SK-N-SH (cell line): Measurements from ENCODE around the gene CDH2. TPM values are rescaled to one million over a fixed set of nuclear protein-coding genes. Genes with fewer than 3 reads are reported as not detected.

ENCODE experiments used
- CTCF ChIA-PET: fragments of 300-600, 350-600 bp; formaldehyde crosslinking; extraction: SDS; loops from one replicate; lab custom pipeline; 2021; lab: Yijun Ruan, JAX
- POLR2A ChIA-PET: fragments of 350-600 bp; sonication (Branson Sonifier 250); formaldehyde crosslinking; extraction: SDS; loops from one replicate; lab custom pipeline; 2020; ENCODE audit warnings: antibody characterized with exemption, inconsistent platforms; lab: Yijun Ruan, JAX
- DNase-seq: peaks from one replicate; pipeline ENCODE4 v3.0.0; 2012
- H2AFZ ChIP-seq: fragments of 200-600 bp; sonication (generic); 2 replicates; pipeline ENCODE4 v1.8.1; 2016; ENCODE audit warnings: antibody characterized with exemption, mild to moderate bottlenecking, low read depth
- H3F3A ChIP-seq: fragments of 200-600 bp; sonication (generic); replicated peaks from 2 replicates; pipeline ENCODE3; 2016; ENCODE audit warnings: antibody characterized with exemption, mild to moderate bottlenecking; ENCODE audit not compliant: insufficient read depth
- H3K27ac ChIP-seq, 2 experiments: fragments of 200-500 bp in 1 of 2; fragments of 200-600 bp in 1 of 2; sonication (Bioruptor generic) in 1 of 2; sonication (generic), shearing (Covaris generic) in 1 of 2; 2 replicates each; pipeline versions ENCODE4 v1.5.1 to v1.6.1; 2014 to 2016; ENCODE audit warnings: low read depth in 2 of 2, inconsistent platforms in 1 of 2, low read length in 1 of 2, mild to moderate bottlenecking in 1 of 2, mixed read lengths in 1 of 2
- H3K27me3 ChIP-seq: fragments of 200-600 bp; sonication (generic), shearing (Covaris generic); 2 replicates; pipeline ENCODE4 v1.6.1; 2016; ENCODE audit warnings: mixed run types; ENCODE audit not compliant: insufficient read depth
- H3K36me3 ChIP-seq, 2 experiments: fragments of 200-500 bp in 1 of 2; fragments of 200-600 bp in 1 of 2; sonication (Bioruptor generic) in 1 of 2; sonication (generic) in 1 of 2; replicated peaks in 1 of 2; 2 replicates each; pipeline versions ENCODE3 to v1.5.1; 2014 to 2016; ENCODE audit warnings: low read length in 1 of 2, mild to moderate bottlenecking in 1 of 2; ENCODE audit not compliant: insufficient read depth in 2 of 2, control insufficient read depth in 1 of 2
- H3K4me1 ChIP-seq, 2 experiments: fragments of 200-500 bp in 1 of 2; fragments of 200-600 bp in 1 of 2; sonication (Bioruptor generic) in 1 of 2; sonication (generic), shearing (Covaris generic) in 1 of 2; 2 replicates each; pipeline versions ENCODE4 v1.5.1 to v1.6.1; 2014 to 2016; ENCODE audit warnings: low read depth in 1 of 2, low read length in 1 of 2, mixed run types in 1 of 2; ENCODE audit not compliant: insufficient read depth in 2 of 2, control insufficient read depth in 1 of 2
- H3K4me2 ChIP-seq: fragments of 200-600 bp; sonication (generic), shearing (Covaris generic); 2 replicates; pipeline ENCODE4 v1.6.1; 2017; ENCODE audit warnings: mixed run types
- H3K4me3 ChIP-seq, 2 experiments: fragments of 200-500 bp in 1 of 2; fragments of 200-600 bp in 1 of 2; sonication (Bioruptor generic) in 1 of 2; sonication (generic), shearing (Covaris generic) in 1 of 2; 2 replicates each; pipeline versions ENCODE4 v1.5.1 to v1.8.1; 2014 to 2016; ENCODE audit warnings: low read depth in 2 of 2, inconsistent platforms in 1 of 2, low read length in 1 of 2, mild to moderate bottlenecking in 1 of 2, mixed read lengths in 1 of 2, moderate library complexity in 1 of 2
- H3K79me2 ChIP-seq: fragments of 200-600 bp; sonication (generic); 2 replicates; pipeline ENCODE4 v1.8.1; 2017; ENCODE audit warnings: mild to moderate bottlenecking; ENCODE audit not compliant: insufficient read depth
- H3K9ac ChIP-seq: fragments of 200-600 bp; sonication (generic); 2 replicates; pipeline ENCODE4 v1.6.1; 2017; ENCODE audit warnings: mixed run types
- H3K9me2 ChIP-seq: fragments of 200-600 bp; sonication (generic); 2 replicates; pipeline ENCODE4 v1.6.1; 2017; ENCODE audit warnings: mixed run types
- H3K9me3 ChIP-seq: fragments of 200-600 bp; sonication (generic); 2 replicates; pipeline ENCODE4 v1.6.1; 2017; ENCODE audit warnings: mixed run types, mild to moderate bottlenecking, moderate library complexity
- H4K20me1 ChIP-seq: fragments of 200-600 bp; sonication (generic); 2 replicates; pipeline ENCODE4 v1.6.1; 2017; ENCODE audit warnings: mild to moderate bottlenecking, mixed run types; ENCODE audit not compliant: insufficient read depth
- CHD2 ChIP-seq: fragments of 150-350 bp; IDR thresholded peaks from 2 replicates; pipeline ENCODE4 v1.6.1; 2018; ENCODE audit warnings: low read length; ENCODE audit not compliant: partially characterized antibody
- ELF1 ChIP-seq: IDR thresholded peaks from 2 replicates; pipeline ENCODE4 v1.4.0; 2012
- EP300 ChIP-seq, 2 experiments: IDR thresholded peaks; 2 replicates each; pipeline versions ENCODE4 v1.4.0 to v1.6.1; 2012; ENCODE audit warnings: borderline replicate concordance in 1 of 2, low read depth in 1 of 2, low read length in 1 of 2
- MEF2A ChIP-seq: IDR thresholded peaks from 2 replicates; pipeline ENCODE4 v1.4.0; 2012; ENCODE audit warnings: low read depth, borderline replicate concordance
- MXI1 ChIP-seq: IDR thresholded peaks from 2 replicates; pipeline ENCODE4 v1.6.1; 2012; ENCODE audit warnings: mild to moderate bottlenecking, low read depth, low read length, improper control_type of control experiment
- POLR2AphosphoS5 ChIP-seq: IDR thresholded peaks from 2 replicates; pipeline ENCODE4 v1.6.1; 2012; ENCODE audit warnings: low read depth, low read length
- RAD21 ChIP-seq: IDR thresholded peaks from 2 replicates; pipeline ENCODE4 v1.6.1; 2012; ENCODE audit warnings: mild to moderate bottlenecking, low read length
- RXRA ChIP-seq: IDR thresholded peaks from 2 replicates; pipeline ENCODE4 v1.4.0; 2012; ENCODE audit warnings: low read depth, mild to moderate bottlenecking, borderline replicate concordance
- TCF12 ChIP-seq: IDR thresholded peaks from 2 replicates; pipeline ENCODE4 v1.4.0; 2012
- WGBS: methylation state at CpG from one replicate; pipeline ENCODE4 v1.1.6; 2017; ENCODE audit warnings: low lambda C conversion rate; 5-methylcytosine and 5-hydroxymethylcytosine counted together
- polyA plus RNA-seq, 3 experiments: library from polyadenylated mRNA; depleted of rRNA; stranded (reverse); fragments of >200 nt; gene quantifications; 2 replicates each; pipeline ENCODE4 v1.2.3, GENCODE V29; 2012
- TF ChIP-seq, protein P1 (sequence below): fragments of 200-600 bp; sonication (generic); IDR thresholded peaks from 2 replicates; pipeline ENCODE4 v1.6.1; 2017; ENCODE audit warnings: antibody characterized with exemption, mild to moderate bottlenecking, moderate library complexity
- TF ChIP-seq, protein P2 (sequence below): IDR thresholded peaks from 2 replicates; pipeline ENCODE4 v1.6.1; 2012; ENCODE audit warnings: mild to moderate bottlenecking, low read depth, low read length, moderate library complexity
- TF ChIP-seq, protein P3 (sequence below): fragments of 150-350 bp; IDR thresholded peaks from 2 replicates; pipeline ENCODE4 v1.6.1; 2016; ENCODE audit warnings: mild to moderate bottlenecking, low read depth, low read length
- TF ChIP-seq, protein P4 (sequence below): IDR thresholded peaks from 2 replicates; pipeline ENCODE4 v1.4.0; 2012; ENCODE audit warnings: low read depth
- TF ChIP-seq, protein P5 (sequence below): IDR thresholded peaks from 2 replicates; pipeline ENCODE4; 2012
- TF ChIP-seq, protein P6 (sequence below): fragments of 150-350 bp; IDR thresholded peaks from 2 replicates; pipeline ENCODE4 v1.6.1; 2017; ENCODE audit warnings: antibody characterized with exemption, low read length, low read depth, borderline replicate concordance
- TF ChIP-seq, protein P7 (sequence below): IDR thresholded peaks from 2 replicates; pipeline ENCODE4 v1.4.0; 2012; ENCODE audit warnings: low read depth, borderline replicate concordance

The CDH2 gene
- polyA plus RNA-seq (2012; rRNA removed): 146 and 186 TPM in 2 replicates
- 189 and 223 TPM in 2 replicates for polyA plus RNA-seq (2012; cell fraction: cytosol; rRNA removed)
- 62.9 and 131 TPM in 2 replicates for polyA plus RNA-seq (2012; cell fraction: nucleus; rRNA removed)

DNA sequence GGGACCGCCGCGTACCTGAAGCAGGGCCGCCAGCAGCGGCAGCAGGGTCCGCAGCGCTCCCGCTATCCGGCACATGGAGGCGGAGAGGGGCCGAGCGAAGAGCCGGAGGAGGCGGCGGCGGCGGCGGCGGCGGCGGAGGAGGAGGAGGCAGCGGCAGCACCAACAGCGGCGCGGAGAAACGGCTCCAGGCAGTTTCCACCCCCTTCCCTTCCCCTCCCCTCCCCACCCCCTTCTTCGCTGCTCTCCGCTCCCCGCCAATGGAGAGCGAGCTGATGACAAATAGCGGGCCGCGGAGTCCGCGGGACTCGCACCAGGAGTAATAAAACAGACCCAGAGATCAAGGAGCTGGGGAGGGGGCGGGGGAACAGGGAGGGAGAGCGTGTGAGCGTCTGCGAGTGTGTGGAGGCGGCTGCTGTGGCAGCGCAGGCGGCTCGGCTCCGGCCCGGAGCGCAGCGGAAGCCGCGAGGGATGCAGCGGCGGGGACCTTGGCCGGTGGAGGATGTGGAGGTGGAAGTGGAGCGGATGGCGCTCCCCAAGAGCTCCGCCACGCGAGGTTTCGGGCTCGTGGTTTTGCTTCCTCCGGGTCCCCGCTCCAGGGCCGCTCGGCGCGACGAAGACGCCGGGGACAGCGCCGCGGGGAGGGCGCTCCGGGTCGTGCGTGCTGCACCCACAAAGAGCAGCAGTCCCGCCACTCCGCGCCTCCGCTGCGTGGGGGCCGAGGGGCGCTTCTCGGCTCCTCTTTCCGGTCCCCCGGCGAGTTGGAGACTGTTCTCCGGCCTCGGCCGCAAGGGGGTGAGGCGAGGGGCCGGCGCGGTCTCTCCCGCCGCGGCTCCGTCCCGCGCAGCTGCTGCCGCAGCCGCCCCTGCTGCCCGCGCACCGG, at the start of gene CDH2:
CDH2 (minus strand) TSS at position 183 of the 880 bp plus-strand sequence; CDS start at position 75, 108 bp downstream.
- Histone ChIP-seq H4K20me1 (peaks cover 37% of the 10 kb centered on the region), H3K9me2 (no peaks in the 10 kb centered on the region), H3K4me3 (peak within 1 kb of the TSS; percentile 87 to 90), H3K4me2 (peak within 1 kb of the TSS; percentile 87), H3K79me2 (peaks cover 85% of the 10 kb centered on the region), H3K27me3 (no peaks in the 10 kb centered on the region), H3K9ac (peak within 1 kb of the TSS; percentile 87), H3K36me3 (peaks cover 4 to 6% of the 10 kb centered on the region in 2 experiments), H3F3A (peaks cover 20% of the 10 kb centered on the region), H3K4me1 (peaks cover 4 to 5% of the 10 kb centered on the region in 2 experiments; a peak in 2 of 4 replicates), H3K9me3 (no peaks in the 10 kb centered on the region), H3K27ac (peak within 1 kb of the TSS; percentile 89 to 94), H2AFZ (peak within 1 kb of the TSS; percentile 70; the same call in 1 of the 2 replicates)
- peak; percentile 92 for DNase-seq
- POLR2A ChIA-PET: interaction anchor here (1.1 to 1.6 kb wide), 3 partner anchors 18 to 571 kb away, joined by 3 to 4 read pairs (median 3); no protein-coding TSS in a partner anchor
- CTCF ChIA-PET: interaction anchor here (0.7 to 2.7 kb wide), 12 partner anchors 10 to 583 kb away, joined by 3 to 12 read pairs (median 3); no protein-coding TSS in a partner anchor
- TF ChIP-seq, protein P1, sequence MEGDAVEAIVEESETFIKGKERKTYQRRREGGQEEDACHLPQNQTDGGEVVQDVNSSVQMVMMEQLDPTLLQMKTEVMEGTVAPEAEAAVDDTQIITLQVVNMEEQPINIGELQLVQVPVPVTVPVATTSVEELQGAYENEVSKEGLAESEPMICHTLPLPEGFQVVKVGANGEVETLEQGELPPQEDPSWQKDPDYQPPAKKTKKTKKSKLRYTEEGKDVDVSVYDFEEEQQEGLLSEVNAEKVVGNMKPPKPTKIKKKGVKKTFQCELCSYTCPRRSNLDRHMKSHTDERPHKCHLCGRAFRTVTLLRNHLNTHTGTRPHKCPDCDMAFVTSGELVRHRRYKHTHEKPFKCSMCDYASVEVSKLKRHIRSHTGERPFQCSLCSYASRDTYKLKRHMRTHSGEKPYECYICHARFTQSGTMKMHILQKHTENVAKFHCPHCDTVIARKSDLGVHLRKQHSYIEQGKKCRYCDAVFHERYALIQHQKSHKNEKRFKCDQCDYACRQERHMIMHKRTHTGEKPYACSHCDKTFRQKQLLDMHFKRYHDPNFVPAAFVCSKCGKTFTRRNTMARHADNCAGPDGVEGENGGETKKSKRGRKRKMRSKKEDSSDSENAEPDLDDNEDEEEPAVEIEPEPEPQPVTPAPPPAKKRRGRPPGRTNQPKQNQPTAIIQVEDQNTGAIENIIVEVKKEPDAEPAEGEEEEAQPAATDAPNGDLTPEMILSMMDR: peak; percentile 37
- peak; percentile 78 for TF ChIP-seq CHD2
- peak; percentile 58 for TF ChIP-seq TCF12
- no peak for TF ChIP-seq ELF1
- TF ChIP-seq MEF2A: no peak
- TF ChIP-seq RXRA: no peak; the same call in 1 of the 2 replicates
- TF ChIP-seq, protein P2, sequence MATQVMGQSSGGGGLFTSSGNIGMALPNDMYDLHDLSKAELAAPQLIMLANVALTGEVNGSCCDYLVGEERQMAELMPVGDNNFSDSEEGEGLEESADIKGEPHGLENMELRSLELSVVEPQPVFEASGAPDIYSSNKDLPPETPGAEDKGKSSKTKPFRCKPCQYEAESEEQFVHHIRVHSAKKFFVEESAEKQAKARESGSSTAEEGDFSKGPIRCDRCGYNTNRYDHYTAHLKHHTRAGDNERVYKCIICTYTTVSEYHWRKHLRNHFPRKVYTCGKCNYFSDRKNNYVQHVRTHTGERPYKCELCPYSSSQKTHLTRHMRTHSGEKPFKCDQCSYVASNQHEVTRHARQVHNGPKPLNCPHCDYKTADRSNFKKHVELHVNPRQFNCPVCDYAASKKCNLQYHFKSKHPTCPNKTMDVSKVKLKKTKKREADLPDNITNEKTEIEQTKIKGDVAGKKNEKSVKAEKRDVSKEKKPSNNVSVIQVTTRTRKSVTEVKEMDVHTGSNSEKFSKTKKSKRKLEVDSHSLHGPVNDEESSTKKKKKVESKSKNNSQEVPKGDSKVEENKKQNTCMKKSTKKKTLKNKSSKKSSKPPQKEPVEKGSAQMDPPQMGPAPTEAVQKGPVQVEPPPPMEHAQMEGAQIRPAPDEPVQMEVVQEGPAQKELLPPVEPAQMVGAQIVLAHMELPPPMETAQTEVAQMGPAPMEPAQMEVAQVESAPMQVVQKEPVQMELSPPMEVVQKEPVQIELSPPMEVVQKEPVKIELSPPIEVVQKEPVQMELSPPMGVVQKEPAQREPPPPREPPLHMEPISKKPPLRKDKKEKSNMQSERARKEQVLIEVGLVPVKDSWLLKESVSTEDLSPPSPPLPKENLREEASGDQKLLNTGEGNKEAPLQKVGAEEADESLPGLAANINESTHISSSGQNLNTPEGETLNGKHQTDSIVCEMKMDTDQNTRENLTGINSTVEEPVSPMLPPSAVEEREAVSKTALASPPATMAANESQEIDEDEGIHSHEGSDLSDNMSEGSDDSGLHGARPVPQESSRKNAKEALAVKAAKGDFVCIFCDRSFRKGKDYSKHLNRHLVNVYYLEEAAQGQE: peak; percentile 23; the same call in 1 of the 2 replicates
- TF ChIP-seq, protein P3, sequence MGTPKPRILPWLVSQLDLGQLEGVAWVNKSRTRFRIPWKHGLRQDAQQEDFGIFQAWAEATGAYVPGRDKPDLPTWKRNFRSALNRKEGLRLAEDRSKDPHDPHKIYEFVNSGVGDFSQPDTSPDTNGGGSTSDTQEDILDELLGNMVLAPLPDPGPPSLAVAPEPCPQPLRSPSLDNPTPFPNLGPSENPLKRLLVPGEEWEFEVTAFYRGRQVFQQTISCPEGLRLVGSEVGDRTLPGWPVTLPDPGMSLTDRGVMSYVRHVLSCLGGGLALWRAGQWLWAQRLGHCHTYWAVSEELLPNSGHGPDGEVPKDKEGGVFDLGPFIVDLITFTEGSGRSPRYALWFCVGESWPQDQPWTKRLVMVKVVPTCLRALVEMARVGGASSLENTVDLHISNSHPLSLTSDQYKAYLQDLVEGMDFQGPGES: no peak
- peak; percentile 47; the same call in 1 of the 2 replicates for TF ChIP-seq MXI1
- peak; percentile 73 for TF ChIP-seq POLR2AphosphoS5
- TF ChIP-seq, protein P4, sequence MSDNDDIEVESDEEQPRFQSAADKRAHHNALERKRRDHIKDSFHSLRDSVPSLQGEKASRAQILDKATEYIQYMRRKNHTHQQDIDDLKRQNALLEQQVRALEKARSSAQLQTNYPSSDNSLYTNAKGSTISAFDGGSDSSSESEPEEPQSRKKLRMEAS: peak; percentile 35
- TF ChIP-seq, protein P5, sequence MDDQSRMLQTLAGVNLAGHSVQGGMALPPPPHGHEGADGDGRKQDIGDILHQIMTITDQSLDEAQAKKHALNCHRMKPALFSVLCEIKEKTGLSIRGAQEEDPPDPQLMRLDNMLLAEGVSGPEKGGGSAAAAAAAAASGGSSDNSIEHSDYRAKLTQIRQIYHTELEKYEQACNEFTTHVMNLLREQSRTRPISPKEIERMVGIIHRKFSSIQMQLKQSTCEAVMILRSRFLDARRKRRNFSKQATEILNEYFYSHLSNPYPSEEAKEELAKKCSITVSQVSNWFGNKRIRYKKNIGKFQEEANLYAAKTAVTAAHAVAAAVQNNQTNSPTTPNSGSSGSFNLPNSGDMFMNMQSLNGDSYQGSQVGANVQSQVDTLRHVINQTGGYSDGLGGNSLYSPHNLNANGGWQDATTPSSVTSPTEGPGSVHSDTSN: no peak; the same call in 1 of the 2 replicates
- TF ChIP-seq, protein P6, sequence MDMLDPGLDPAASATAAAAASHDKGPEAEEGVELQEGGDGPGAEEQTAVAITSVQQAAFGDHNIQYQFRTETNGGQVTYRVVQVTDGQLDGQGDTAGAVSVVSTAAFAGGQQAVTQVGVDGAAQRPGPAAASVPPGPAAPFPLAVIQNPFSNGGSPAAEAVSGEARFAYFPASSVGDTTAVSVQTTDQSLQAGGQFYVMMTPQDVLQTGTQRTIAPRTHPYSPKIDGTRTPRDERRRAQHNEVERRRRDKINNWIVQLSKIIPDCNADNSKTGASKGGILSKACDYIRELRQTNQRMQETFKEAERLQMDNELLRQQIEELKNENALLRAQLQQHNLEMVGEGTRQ: no peak
- TF ChIP-seq EP300 (IDR thresholded peaks at IDR 0.05; ENCODE audit: borderline replicate concordance in 1 of 2, low read depth in 1 of 2, low read length in 1 of 2): peak in 1 of 2 experiments; percentile 13; a peak in 1 of 4 replicates
- TF ChIP-seq, protein P7, sequence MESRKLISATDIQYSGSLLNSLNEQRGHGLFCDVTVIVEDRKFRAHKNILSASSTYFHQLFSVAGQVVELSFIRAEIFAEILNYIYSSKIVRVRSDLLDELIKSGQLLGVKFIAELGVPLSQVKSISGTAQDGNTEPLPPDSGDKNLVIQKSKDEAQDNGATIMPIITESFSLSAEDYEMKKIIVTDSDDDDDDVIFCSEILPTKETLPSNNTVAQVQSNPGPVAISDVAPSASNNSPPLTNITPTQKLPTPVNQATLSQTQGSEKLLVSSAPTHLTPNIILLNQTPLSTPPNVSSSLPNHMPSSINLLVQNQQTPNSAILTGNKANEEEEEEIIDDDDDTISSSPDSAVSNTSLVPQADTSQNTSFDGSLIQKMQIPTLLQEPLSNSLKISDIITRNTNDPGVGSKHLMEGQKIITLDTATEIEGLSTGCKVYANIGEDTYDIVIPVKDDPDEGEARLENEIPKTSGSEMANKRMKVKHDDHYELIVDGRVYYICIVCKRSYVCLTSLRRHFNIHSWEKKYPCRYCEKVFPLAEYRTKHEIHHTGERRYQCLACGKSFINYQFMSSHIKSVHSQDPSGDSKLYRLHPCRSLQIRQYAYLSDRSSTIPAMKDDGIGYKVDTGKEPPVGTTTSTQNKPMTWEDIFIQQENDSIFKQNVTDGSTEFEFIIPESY: peak; percentile 37; the same call in 1 of the 2 replicates
- TF ChIP-seq RAD21: peak; percentile 3; the same call in 1 of the 2 replicates
- 0% methylated on average over 4 of the region's 105 CpGs for WGBS
